Activated T-cell treated with anti-CD3 and anti-CD28 coated beads, Interleukin-2, amount 50 U/mL, for 72 hours (primary cell): Measurements from ENCODE around the gene CASP3. TPM values are rescaled to one million over a fixed set of nuclear protein-coding genes. Genes with fewer than 3 reads are reported as not detected.
"Not testable (repeated sequence)": the region's sequence is repeated elsewhere in the genome, so short reads cannot be mapped to it uniquely, and the experiment has no call there.

ENCODE experiments used
- ATAC-seq, 2 donors: fragments of 150-1000 bp; cut with Tn5 transposase; replicated peaks in 1 of 2; 2 replicates each; pipeline ENCODE4 v1.10.0; 2021; ENCODE audit warnings: moderate library complexity in 2 of 2, mild to moderate bottlenecking in 1 of 2
- DNase-seq, 2 donors: peaks; one replicate each; pipeline ENCODE4 v3.0.0; 2021 to 2022; ENCODE audit warnings: mixed read lengths in 1 of 2
- H3K27ac Mint-ChIP-seq: one replicate; pipeline ENCODE4 v1.8.0; 2022; ENCODE audit warnings: mild to moderate bottlenecking, moderate library complexity, mixed read lengths
- H3K27me3 Mint-ChIP-seq: one replicate; pipeline ENCODE4 v1.8.0; 2022; ENCODE audit warnings: low read depth, mixed read lengths
- H3K36me3 Mint-ChIP-seq, 2 donors: one replicate each; pipeline ENCODE4 v1.8.0; 2022; ENCODE audit warnings: mixed read lengths in 2 of 2, mild to moderate bottlenecking in 1 of 2; ENCODE audit not compliant: insufficient read depth in 2 of 2
- H3K4me1 Mint-ChIP-seq: one replicate; pipeline ENCODE4 v1.8.0; 2022; ENCODE audit warnings: low read depth, mixed read lengths
- H3K4me3 Mint-ChIP-seq, 2 donors: one replicate each; pipeline ENCODE4 v1.8.0; 2022; ENCODE audit warnings: mild to moderate bottlenecking in 2 of 2, mixed read lengths in 2 of 2, moderate library complexity in 2 of 2
- H3K9me3 Mint-ChIP-seq, 2 donors: one replicate each; pipeline ENCODE4 v1.8.0; 2022; ENCODE audit warnings: mixed read lengths in 2 of 2
- total RNA-seq, 2 donors: library from RNA; stranded (reverse); gene quantifications; one replicate each; pipeline ENCODE4 v1.2.3, GENCODE V29; 2022

Gene CASP3
- total RNA-seq, 2 donors from 2014 or later = 48.9 to 50.6 TPM

DNA sequence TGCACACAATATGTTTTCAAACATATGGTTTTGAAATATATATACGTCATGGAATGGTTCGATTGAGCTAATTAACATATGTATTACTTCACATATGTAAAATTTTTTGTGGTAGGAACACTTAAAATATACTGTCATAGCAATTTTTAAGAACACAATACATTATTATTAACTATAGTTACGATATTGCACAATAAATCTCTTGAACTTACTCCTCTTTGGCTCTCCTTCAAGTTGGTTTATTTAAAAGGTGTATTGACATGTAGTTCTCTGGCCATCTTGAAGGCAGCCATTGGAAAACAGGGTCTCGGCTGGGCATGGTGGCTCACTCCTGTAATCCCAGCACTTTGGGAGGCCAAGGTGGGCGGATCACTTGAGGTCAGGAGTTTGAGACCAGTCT is 53.8 kb downstream of the CASP3 start:
- no peak overlapping the region for H3K4me3 Mint-ChIP-seq
- ATAC-seq (no peak), DNase-seq (no peak)
- peaks cover 16% of the 10 kb centered on the region for H3K27me3 Mint-ChIP-seq
- H3K9me3 Mint-ChIP-seq = no peaks in the 10 kb centered on the region
- no peak overlapping the region for H3K27ac Mint-ChIP-seq
- H3K4me1 Mint-ChIP-seq = peaks cover 7% of the 10 kb centered on the region
- no peaks in the 10 kb centered on the region for H3K36me3 Mint-ChIP-seq

DNA sequence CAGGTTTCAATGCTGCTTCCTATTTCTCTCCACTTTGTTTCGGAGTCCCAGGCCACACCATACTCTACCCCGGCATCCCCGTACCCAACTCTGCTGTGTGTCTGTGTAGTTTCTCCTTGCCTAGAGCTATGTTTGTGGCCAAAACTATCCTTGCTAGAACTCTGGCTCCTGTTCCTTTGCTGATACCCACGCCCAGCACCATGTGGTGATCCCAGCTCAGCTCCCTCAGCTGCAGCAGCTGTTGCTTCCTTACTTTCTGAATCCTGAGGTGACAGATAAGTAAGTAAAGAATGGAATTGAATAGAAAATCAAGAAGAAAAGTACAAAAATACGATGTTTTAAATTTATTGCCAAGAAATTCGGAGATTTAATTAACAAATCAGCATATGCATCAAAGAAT is 55.8 kb downstream of the CASP3 start:
- Mint-ChIP-seq H3K27ac (no peak overlapping the region), H3K4me1 (no peaks in the 10 kb centered on the region), H3K4me3 (no peak overlapping the region), H3K9me3 (no peaks in the 10 kb centered on the region), H3K27me3 (peaks cover 12% of the 10 kb centered on the region), H3K36me3 (no peaks in the 10 kb centered on the region)
- no peak for ATAC-seq
- no peak for DNase-seq

DNA sequence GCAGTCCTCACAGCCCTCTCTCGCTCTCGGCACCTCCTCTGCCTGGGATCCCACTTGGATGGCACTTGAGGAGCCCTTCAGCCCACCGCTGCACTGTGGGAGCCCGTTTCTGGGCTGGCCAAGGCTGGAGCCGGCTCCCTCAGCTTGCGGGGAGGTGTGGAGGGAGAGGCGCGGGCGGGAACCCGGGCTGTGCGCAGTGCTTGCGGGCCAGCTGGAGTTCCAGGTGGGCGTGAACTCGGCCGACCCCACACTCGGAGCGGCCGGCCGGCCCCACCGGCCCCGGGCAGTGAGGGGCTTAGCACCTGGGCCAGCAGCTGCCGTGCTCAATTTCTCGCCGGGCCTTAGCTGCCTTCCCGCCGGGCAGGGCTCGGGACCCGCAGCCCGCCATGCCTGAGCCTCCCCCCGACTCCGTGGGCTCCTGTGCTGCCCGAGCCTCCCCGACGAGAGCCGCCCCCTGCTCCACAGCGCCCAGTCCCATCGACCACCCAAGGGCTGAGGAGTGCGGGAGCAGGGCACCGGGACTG is 57.4 kb downstream of the CASP3 start:
- not testable (repeated sequence) for H3K9me3 Mint-ChIP-seq, H3K4me3 Mint-ChIP-seq, DNase-seq, H3K27ac Mint-ChIP-seq, H3K36me3 Mint-ChIP-seq, H3K27me3 Mint-ChIP-seq, ATAC-seq, H3K4me1 Mint-ChIP-seq

DNA sequence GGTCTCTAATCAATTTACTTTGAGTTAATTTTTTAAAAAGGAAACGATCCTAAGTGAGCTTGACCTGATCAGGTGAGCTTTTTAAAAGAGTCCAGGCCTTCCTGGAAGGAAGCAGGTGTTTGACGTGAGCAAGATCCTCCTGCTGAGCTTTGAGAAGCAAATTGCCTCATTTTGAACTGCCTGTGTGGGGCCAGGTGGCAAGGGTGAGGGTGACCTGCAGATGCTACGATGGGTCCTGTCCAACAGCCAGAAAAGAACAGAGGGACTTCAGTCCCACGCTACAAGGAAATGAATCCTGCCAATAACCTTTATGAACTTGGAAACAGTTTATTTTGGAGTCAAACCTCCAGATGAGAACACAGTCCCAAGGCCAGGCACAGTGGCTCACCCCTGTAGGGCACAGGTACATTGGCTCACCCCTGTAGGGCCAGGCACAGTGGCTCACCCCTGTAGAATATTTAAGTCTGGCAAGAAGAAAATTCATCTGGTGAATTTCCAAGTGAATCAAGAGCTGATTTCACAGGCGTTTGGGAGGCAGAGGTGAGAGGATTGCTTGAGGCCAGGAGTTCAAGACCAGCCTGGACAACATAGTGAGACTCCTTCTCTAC is 58.1 kb downstream of the CASP3 start:
- Mint-ChIP-seq H3K27me3 (peaks cover 2% of the 10 kb centered on the region), H3K9me3 (no peaks in the 10 kb centered on the region), H3K36me3 (no peaks in the 10 kb centered on the region), H3K27ac (no peak overlapping the region), H3K4me1 (no peaks in the 10 kb centered on the region), H3K4me3 (no peak overlapping the region)
- DNase-seq = no peak
- ATAC-seq = no peak

DNA sequence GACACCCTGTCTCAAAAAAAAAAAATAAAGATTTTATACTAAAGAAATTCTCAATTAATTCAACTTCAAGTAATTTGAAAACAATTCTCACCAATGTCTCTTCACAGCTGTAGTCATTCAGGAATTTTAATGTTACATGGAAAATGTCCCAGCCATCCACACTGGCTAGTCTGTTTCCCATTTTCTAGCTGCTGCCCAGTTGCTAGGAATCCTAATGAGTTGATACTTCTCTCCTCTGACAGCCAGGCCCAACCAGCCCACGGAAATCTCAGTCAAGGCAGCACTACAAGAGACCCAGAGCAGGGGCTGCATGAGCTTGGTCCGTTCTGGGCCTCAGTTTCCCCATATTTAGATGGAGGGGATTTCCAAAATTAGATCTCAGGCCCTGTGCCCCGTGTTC is 59.1 kb downstream of the CASP3 start:
- H3K36me3 Mint-ChIP-seq = no peaks in the 10 kb centered on the region
- H3K9me3 Mint-ChIP-seq = no peaks in the 10 kb centered on the region
- no peak overlapping the region for H3K4me3 Mint-ChIP-seq
- no peak overlapping the region for H3K27ac Mint-ChIP-seq
- H3K27me3 Mint-ChIP-seq = no peaks in the 10 kb centered on the region
- peaks cover 4% of the 10 kb centered on the region for H3K4me1 Mint-ChIP-seq
- no peak for DNase-seq
- no peak for ATAC-seq

DNA sequence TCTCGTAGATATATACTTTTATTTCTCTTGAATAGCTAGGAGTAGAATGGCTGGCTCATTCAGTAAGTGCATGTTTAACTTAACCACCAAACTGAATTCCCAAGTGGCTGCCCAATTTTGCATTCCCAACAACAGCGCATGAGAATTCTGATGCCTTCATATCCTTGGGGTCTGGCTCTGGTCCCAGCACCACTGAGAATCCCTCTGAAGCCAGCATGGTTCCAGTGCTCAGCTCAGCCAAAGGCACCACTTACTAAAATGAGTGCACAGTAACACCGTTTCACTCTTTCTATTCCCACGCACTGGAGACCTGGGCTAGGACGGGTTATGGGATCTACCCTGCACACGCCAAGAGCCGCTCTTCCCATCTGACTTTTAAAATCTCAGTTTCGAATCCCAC is 60.4 kb downstream of the CASP3 start:
- no peak for DNase-seq
- Mint-ChIP-seq H3K4me3 (no peak overlapping the region), H3K36me3 (no peaks in the 10 kb centered on the region), H3K27me3 (no peaks in the 10 kb centered on the region), H3K27ac (no peak overlapping the region), H3K9me3 (no peaks in the 10 kb centered on the region), H3K4me1 (peaks cover 17% of the 10 kb centered on the region)
- no peak for ATAC-seq

DNA sequence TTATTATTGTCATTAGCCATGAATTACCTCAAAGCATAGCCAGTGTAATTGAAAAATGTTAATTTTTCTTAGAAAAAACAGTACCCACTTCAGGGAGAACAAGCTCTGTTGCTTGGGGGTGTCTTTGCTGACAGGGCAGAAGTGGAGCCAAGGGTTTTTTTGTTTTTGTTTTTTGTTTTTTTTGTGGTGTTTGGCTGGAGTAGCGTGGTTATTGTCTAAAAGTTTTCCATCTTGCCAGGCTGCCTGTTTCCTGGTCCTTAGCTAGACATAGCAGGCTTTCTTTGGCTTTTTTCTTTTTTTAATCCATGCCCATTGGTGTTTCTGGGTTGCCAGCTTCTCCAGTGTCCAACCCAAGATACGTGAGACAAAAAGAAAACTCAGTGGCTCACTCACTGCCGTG is 61.5 kb downstream of the CASP3 start:
- ATAC-seq = no peak
- Mint-ChIP-seq H3K27ac (no peak overlapping the region), H3K4me1 (peaks cover 24% of the 10 kb centered on the region), H3K9me3 (no peaks in the 10 kb centered on the region), H3K36me3 (no peaks in the 10 kb centered on the region), H3K27me3 (no peaks in the 10 kb centered on the region), H3K4me3 (no peak overlapping the region)
- DNase-seq = no peak

DNA sequence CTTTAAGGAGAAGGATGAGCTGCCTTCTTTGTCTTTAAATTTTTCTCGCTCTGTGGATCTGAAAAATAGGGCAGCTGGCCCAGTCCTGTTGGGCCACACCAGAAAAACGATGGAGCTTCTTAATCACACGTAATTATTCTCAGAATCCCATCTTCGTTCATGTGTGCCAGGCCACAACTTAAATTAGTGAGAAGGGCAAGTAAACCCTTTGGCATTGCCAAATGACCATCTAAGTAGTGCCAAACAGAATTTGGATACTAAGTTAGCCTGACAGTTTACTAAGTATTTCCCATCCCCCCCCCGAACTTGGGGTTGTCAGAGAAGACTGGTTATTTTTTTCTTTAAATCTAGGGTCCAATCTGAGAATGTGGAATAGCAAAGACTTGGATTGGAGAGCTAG is 62.0 kb downstream of the CASP3 start:
- Mint-ChIP-seq H3K27me3 (no peaks in the 10 kb centered on the region), H3K27ac (no peak overlapping the region), H3K4me3 (no peak overlapping the region), H3K9me3 (no peaks in the 10 kb centered on the region), H3K36me3 (no peaks in the 10 kb centered on the region), H3K4me1 (peaks cover 24% of the 10 kb centered on the region)
- no peak for DNase-seq
- ATAC-seq = no peak

DNA sequence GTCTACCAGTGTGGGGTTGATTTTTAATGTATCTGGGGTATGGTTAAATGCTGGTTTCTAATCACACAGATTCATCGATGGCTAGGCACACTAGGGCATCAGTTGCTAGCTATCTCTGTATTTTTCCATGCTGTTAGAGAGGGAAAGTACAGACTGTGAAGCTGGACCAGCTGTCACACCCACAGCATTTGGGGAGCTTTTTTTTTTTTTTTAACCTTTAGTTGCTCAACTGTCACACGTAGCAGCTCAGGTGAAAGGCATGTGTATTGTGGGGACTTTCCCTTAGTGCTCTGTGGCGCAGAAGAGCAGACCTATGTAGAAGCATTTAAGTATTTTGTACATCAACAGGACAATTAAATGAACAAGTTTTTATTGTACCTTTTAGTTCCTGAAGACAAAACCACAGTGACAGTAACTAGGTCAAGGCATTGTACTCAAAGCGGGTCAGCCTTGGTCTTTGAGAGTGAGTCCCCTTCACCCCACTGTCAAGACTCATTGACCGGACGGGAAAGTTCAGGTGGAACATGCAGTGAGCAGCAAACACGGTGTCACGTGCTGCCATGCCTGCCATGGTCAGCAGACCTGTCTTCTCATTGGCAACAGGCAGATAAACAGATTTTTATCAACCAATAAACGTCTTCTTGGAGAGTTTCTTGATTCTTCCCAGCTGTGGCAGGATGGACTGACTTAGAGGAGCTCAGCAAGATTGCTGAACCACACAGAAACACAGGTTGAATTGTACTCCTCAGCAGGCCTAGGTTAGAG is 65.3 kb downstream of the CASP3 start:
- no peaks in the 10 kb centered on the region for H3K27me3 Mint-ChIP-seq
- ATAC-seq = peak; percentile 84 to 87
- peak overlapping the region; percentile 81 for H3K27ac Mint-ChIP-seq
- DNase-seq = peak; percentile 21 to 27
- peaks cover 3 to 11% of the 10 kb centered on the region in 2 donors for H3K9me3 Mint-ChIP-seq
- peaks cover 24% of the 10 kb centered on the region for H3K4me1 Mint-ChIP-seq
- H3K36me3 Mint-ChIP-seq = peaks cover 7 to 8% of the 10 kb centered on the region in 2 donors
- H3K4me3 Mint-ChIP-seq = peak overlapping the region; percentile 39 to 59

Other genes starting within 250 kb of the CASP3 start
- 10 to 100 TPM; 70.3 TPM for gene IRF2, start 174.9 kb downstream of the CASP3 start, total RNA-seq
- gene PRIMPOL, start 291 bp upstream of the CASP3 start, total RNA-seq = 10 to 100 TPM; 24.1 to 34.2 TPM
- 10 to 100 TPM; 80.9 to 82.3 TPM for gene CENPU, start 84.6 kb upstream of the CASP3 start, total RNA-seq
- 10 to 100 TPM; 31.3 to 39.5 TPM for gene ACSL1, start 176.5 kb upstream of the CASP3 start, total RNA-seq